Smooth muscle cell (in vitro differentiated cells): ENCODE data around the gene LRRC4C. TPM values are rescaled to one million over a fixed set of nuclear protein-coding genes. Genes with fewer than 3 reads are reported as not detected.

Experiments used
- DNase-seq: peaks from one replicate; lab custom pipeline; 2025; ENCODE audit not compliant: unreplicated experiment; lab: John Stamatoyannopoulos, UW
- H2AFZ ChIP-seq: fragments of 200-600 bp; sonication (generic); 2 replicates; pipeline ENCODE4 v1.6.0; 2016; ENCODE audit warnings: antibody characterized with exemption, low read depth, mild to moderate bottlenecking
- H3F3A ChIP-seq: fragments of 200-600 bp; sonication (generic); 2 replicates; pipeline ENCODE4 v1.6.0; 2017; ENCODE audit warnings: antibody characterized with exemption, low read depth
- H3K27ac ChIP-seq: fragments of 200-600 bp; sonication (generic); 2 replicates; pipeline ENCODE4 v1.5.1; 2016; ENCODE audit warnings: low read depth, mild to moderate bottlenecking
- H3K27me3 ChIP-seq: fragments of 200-600 bp; sonication (generic); 2 replicates; pipeline ENCODE4 v1.6.1; 2016; ENCODE audit warnings: low read depth, mild to moderate bottlenecking
- H3K36me3 ChIP-seq: fragments of 200-600 bp; sonication (generic); 2 replicates; pipeline ENCODE4 v1.5.1; 2016; ENCODE audit warnings: low read depth
- H3K4me1 ChIP-seq: fragments of 200-600 bp; sonication (generic); 2 replicates; pipeline ENCODE4 v1.5.1; 2016; ENCODE audit warnings: low read depth
- H3K4me2 ChIP-seq: fragments of 200-600 bp; sonication (generic); 2 replicates; pipeline ENCODE4 v1.6.0; 2016; ENCODE audit warnings: mild to moderate bottlenecking
- H3K4me3 ChIP-seq: fragments of 200-600 bp; sonication (generic); 2 replicates; pipeline ENCODE4 v1.5.1; 2016; ENCODE audit warnings: mild to moderate bottlenecking
- H3K79me2 ChIP-seq: fragments of 200-600 bp; sonication (generic); 2 replicates; pipeline ENCODE4 v1.6.0; 2016; ENCODE audit warnings: low read depth, mild to moderate bottlenecking
- H3K9ac ChIP-seq: fragments of 200-600 bp; sonication (generic); 2 replicates; pipeline ENCODE4 v1.6.0; 2016; ENCODE audit warnings: low read depth
- H3K9me3 ChIP-seq: fragments of 200-600 bp; sonication (generic); replicated peaks from 2 replicates; pipeline ENCODE4 v1.5.1; 2016; ENCODE audit warnings: low read depth
- H4K20me1 ChIP-seq: fragments of 200-600 bp; sonication (generic); 2 replicates; pipeline ENCODE4 v1.6.0; 2016; ENCODE audit warnings: low read depth
- WGBS: methylation state at CpG from one replicate; pipeline ENCODE4 v1.1.7; 2016; ENCODE audit warnings: low lambda C conversion rate; 5-methylcytosine and 5-hydroxymethylcytosine counted together
- polyA plus RNA-seq: library from polyadenylated mRNA; unstranded; fragments of >200 nt; fragmentation: Nextera tagmentation; extraction: Ambion mirVana; gene quantifications from 2 replicates; pipeline ENCODE4 v1.2.1, GENCODE V29; 2016
- total RNA-seq: library from RNA; depleted of rRNA; stranded (reverse); fragments of >200 nt; gene quantifications from 2 replicates; pipeline ENCODE4 v1.2.3, GENCODE V29; 2014
- TF ChIP-seq, protein P1 (sequence below): fragments of 200-600 bp; sonication (generic); IDR thresholded peaks from 2 replicates; pipeline ENCODE4 v1.5.1; 2017; ENCODE audit warnings: borderline replicate concordance, mild to moderate bottlenecking, antibody characterized with exemption; ENCODE audit not compliant: insufficient read depth, poor library complexity, severe bottlenecking

The LRRC4C gene
- total and polyA plus RNA-seq, 2 experiments from 2014 or later = 7.3 to 10.1 TPM

DNA sequence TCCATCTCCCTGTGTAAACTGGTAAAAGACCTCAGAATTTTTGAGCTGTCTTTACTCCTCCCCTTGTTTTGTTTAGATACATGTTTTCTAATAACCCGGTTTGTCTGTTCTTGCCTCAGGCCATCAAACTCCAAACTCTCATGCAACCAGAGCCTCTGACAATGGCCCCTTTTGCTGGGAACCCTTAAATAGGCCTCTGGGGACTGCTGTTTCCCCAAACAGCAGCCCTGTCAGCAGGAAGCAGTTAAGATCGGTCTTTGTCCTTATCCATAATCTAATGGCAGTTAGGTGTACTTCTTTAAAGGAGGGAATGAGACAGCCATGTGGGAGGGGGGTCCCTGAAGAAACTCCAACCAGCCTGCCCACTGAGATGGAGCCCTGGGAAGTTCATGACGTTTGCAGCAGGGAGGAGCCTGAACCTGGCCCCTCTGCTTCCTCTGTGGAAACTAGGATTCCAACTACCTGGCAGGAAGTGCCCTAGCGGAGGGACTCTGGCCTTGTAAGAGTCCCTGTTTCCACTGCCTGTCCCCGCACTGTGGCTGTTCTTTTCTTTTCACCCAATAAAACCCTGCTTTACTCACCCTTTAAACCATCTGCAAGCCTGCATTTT is 1354.4 kb downstream of the LRRC4C start:
- TF ChIP-seq, protein P1, sequence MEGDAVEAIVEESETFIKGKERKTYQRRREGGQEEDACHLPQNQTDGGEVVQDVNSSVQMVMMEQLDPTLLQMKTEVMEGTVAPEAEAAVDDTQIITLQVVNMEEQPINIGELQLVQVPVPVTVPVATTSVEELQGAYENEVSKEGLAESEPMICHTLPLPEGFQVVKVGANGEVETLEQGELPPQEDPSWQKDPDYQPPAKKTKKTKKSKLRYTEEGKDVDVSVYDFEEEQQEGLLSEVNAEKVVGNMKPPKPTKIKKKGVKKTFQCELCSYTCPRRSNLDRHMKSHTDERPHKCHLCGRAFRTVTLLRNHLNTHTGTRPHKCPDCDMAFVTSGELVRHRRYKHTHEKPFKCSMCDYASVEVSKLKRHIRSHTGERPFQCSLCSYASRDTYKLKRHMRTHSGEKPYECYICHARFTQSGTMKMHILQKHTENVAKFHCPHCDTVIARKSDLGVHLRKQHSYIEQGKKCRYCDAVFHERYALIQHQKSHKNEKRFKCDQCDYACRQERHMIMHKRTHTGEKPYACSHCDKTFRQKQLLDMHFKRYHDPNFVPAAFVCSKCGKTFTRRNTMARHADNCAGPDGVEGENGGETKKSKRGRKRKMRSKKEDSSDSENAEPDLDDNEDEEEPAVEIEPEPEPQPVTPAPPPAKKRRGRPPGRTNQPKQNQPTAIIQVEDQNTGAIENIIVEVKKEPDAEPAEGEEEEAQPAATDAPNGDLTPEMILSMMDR = no peak
- no peaks in the 10 kb centered on the region for H3K79me2 ChIP-seq
- 69% methylated on average over 5 of the region's 5 CpGs for WGBS
- H3K4me3 ChIP-seq = no peak overlapping the region
- no peaks in the 10 kb centered on the region for H3K4me1 ChIP-seq
- no peak for DNase-seq
- H2AFZ ChIP-seq = no peak overlapping the region
- H4K20me1 ChIP-seq = no peaks in the 10 kb centered on the region
- H3K36me3 ChIP-seq = no peaks in the 10 kb centered on the region
- H3K27ac ChIP-seq = no peak overlapping the region
- H3K9me3 ChIP-seq = no peaks in the 10 kb centered on the region
- H3F3A ChIP-seq = no peaks in the 10 kb centered on the region
- no peak overlapping the region for H3K4me2 ChIP-seq
- no peak overlapping the region for H3K9ac ChIP-seq
- H3K27me3 ChIP-seq = no peaks in the 10 kb centered on the region

- TF ChIP-seq, protein P1 = no peak
- H3K4me1 ChIP-seq = no peaks in the 10 kb centered on the region
- H3K9me3 ChIP-seq = no peaks in the 10 kb centered on the region
- no peak overlapping the region for H3K9ac ChIP-seq
- H3K4me2 ChIP-seq = no peak overlapping the region
- no peaks in the 10 kb centered on the region for H3K79me2 ChIP-seq
- H3K27me3 ChIP-seq = no peaks in the 10 kb centered on the region
- H2AFZ ChIP-seq = no peak overlapping the region
- no peak overlapping the region for H3K4me3 ChIP-seq
- H3F3A ChIP-seq = no peaks in the 10 kb centered on the region
- 91% methylated on average over 5 of the region's 5 CpGs for WGBS
- H3K27ac ChIP-seq = no peak overlapping the region
- no peak for DNase-seq
- H4K20me1 ChIP-seq = no peaks in the 10 kb centered on the region
- H3K36me3 ChIP-seq = no peaks in the 10 kb centered on the region
Measured at GRCh38 chr11:40100781-40101180, 1358.7 kb downstream of the LRRC4C start.

DNA sequence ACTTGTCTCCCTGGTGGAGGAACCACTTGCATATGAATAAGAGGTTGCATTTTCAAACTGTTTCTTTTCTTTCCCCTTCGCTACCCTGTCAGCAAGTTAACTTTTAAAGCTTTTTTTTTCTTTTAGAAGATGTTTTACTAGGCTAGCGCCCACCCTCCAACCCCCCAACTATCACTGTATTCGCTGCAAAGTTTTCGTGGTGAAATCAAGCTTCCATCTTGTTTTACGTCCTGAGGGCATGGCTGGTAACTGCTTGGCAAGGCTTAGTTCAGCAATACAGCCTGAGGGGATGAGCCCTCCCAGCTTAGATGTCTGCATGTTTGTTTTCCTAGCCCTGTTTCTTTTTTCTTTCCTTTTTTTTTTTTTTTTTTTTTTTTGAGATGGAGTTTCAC is 1359.3 kb downstream of the LRRC4C start:
- Histone ChIP-seq H3K4me2 (no peak overlapping the region), H4K20me1 (no peaks in the 10 kb centered on the region), H3K27me3 (no peaks in the 10 kb centered on the region), H3K4me3 (no peak overlapping the region), H3F3A (no peaks in the 10 kb centered on the region), H3K36me3 (no peaks in the 10 kb centered on the region), H3K9me3 (no peaks in the 10 kb centered on the region), H2AFZ (no peak overlapping the region), H3K9ac (no peak overlapping the region), H3K27ac (no peak overlapping the region), H3K79me2 (no peaks in the 10 kb centered on the region), H3K4me1 (no peaks in the 10 kb centered on the region)
- no peak for DNase-seq
- WGBS = 86% methylated on average over 5 of the region's 5 CpGs
- TF ChIP-seq, protein P1 = no peak
